ENCODE results near the gene KMT2C. TPM values are rescaled to one million over a fixed set of nuclear protein-coding genes. Genes with fewer than 3 reads are reported as not detected.

The KMT2C gene
- 100 to 1,000 TPM in 2 of 3 donors, 10 to 100 TPM in 1; 79.6 to 121 (median 102) TPM for total RNA-seq
- long read RNA-seq, donor 1, partial matches to known transcripts, result 19 of 28 reads
- long read RNA-seq, donor 1, other reads (novel, unspliced or antisense), result 9 of 28 reads
- long read RNA-seq, donor 2, partial matches to known transcripts, result 3 of 6 reads
- long read RNA-seq, donor 2, other reads (novel, unspliced or antisense), result 3 of 6 reads

DNA sequence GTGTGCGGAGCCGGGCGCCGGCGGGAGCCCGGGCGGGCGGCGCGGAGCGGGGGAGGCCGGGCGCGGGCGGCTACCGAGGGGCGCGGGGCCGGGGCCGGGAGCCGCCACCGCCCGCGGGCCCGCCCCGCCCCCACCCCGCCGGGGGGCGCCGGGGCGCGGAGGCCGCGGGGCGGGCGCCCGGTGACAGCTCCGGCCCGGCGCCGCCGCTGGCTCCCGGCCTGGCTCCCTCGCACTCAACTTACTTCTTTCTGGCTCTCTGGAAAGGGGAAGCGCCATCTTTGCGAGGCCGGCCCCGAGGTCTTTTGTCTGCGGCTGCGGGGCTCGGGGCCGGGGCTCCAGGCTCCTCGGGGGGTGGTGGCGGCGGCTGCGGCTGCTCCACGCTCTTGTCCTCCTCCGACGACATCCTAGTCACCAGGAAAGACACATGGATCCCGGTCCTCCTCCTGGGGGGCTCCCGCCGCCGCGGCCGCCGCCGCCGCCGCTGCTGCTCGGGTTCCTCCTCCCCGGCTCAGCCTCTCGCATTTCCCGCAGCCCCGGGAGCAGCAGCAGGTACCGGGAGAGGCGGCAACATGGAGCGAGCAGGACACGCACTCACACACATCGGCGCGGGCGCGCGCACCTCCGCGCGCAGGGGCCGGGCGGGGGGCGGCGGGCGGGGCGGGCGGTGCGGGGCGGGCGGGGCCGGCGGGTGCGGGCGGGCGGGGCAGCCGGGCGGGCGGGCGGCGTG is at the start of gene KMT2C:
KMT2C (minus strand) TSS at position 620 of the 727 bp plus-strand sequence; CDS start at position 403, 217 bp downstream.
- no peaks in the 10 kb centered on the region for H3K36me3 ChIP-seq (ENCODE audit: low read depth)
- peaks cover 18% of the 10 kb centered on the region for H3K4me1 ChIP-seq (ENCODE audit: low read depth)
- DNase-seq, result peak; percentile 71 to 82 (median 78)
- no peak for TF ChIP-seq CTCF (IDR thresholded peaks at IDR 0.05)
- H3K4me3 ChIP-seq, result peak within 1 kb of the TSS; percentile 77
- ATAC-seq, result peak; percentile 43
- no peaks in the 10 kb centered on the region for H3K9me3 ChIP-seq
- intact Hi-C loops (cut with DNase I, micrococcal nuclease), result no loop called here

- no peaks in the 10 kb centered on the region for H3K36me3 ChIP-seq (ENCODE audit: low read depth)
- H3K9me3 ChIP-seq, result no peaks in the 10 kb centered on the region
- no peaks in the 10 kb centered on the region for H3K4me1 ChIP-seq (ENCODE audit: low read depth)
- DNase-seq, result no peak
- intact Hi-C loops (cut with DNase I, micrococcal nuclease), result no loop called here
- no peak for TF ChIP-seq CTCF (IDR thresholded peaks at IDR 0.05)
- H3K4me3 ChIP-seq, result no peak overlapping the region
- no peak for ATAC-seq
Measured at GRCh38 chr7:152481082-152481481, 45.3 kb upstream of the KMT2C start.

GRCh38 chr7:152480664-152481063 is 44.9 kb upstream of the KMT2C start:
- Histone ChIP-seq H3K9me3 (no peaks in the 10 kb centered on the region), H3K36me3 (ENCODE audit: low read depth) (no peaks in the 10 kb centered on the region), H3K4me3 (no peak overlapping the region), H3K4me1 (ENCODE audit: low read depth) (no peaks in the 10 kb centered on the region)
- no peak for TF ChIP-seq CTCF (IDR thresholded peaks at IDR 0.05)
- intact Hi-C loops (cut with DNase I, micrococcal nuclease), result no loop called here
- DNase-seq, result no peak
- no peak for ATAC-seq

- intact Hi-C loops (cut with DNase I, micrococcal nuclease), result no loop called here
- Histone ChIP-seq H3K4me1 (ENCODE audit: low read depth) (no peaks in the 10 kb centered on the region), H3K36me3 (ENCODE audit: low read depth) (no peaks in the 10 kb centered on the region), H3K9me3 (no peaks in the 10 kb centered on the region), H3K4me3 (no peak overlapping the region)
- no peak for ATAC-seq
- TF ChIP-seq CTCF (IDR thresholded peaks at IDR 0.05), result no peak
- DNase-seq, result no peak
Measured at GRCh38 chr7:152479595-152479994, 43.8 kb upstream of the KMT2C start.

GRCh38 chr7:152478140-152478539 is 42.3 kb upstream of the KMT2C start:
- Histone ChIP-seq H3K36me3 (ENCODE audit: low read depth) (no peaks in the 10 kb centered on the region), H3K4me3 (no peak overlapping the region), H3K9me3 (no peaks in the 10 kb centered on the region), H3K4me1 (ENCODE audit: low read depth) (no peaks in the 10 kb centered on the region)
- no peak for ATAC-seq
- no peak for TF ChIP-seq CTCF (IDR thresholded peaks at IDR 0.05)
- DNase-seq, result no peak
- intact Hi-C loops (cut with DNase I, micrococcal nuclease), result no loop called here

All from mucosa of descending colon (tissue), 3 donors.